GM21825 (cell line): Measurements from ENCODE around the gene PARP8.
"Not testable (repeated sequence)": the region's sequence is repeated elsewhere in the genome, so short reads cannot be mapped to it uniquely, and the experiment has no call there.

Source experiments
- ATAC-seq: cut with Tn5 transposase; IDR thresholded peaks from one replicate; pipeline ENCODE4 v1.9.1; 2021; ENCODE audit warnings: mild to moderate bottlenecking, moderate library complexity; ENCODE audit not compliant: unreplicated experiment

The PARP8 gene

DNA sequence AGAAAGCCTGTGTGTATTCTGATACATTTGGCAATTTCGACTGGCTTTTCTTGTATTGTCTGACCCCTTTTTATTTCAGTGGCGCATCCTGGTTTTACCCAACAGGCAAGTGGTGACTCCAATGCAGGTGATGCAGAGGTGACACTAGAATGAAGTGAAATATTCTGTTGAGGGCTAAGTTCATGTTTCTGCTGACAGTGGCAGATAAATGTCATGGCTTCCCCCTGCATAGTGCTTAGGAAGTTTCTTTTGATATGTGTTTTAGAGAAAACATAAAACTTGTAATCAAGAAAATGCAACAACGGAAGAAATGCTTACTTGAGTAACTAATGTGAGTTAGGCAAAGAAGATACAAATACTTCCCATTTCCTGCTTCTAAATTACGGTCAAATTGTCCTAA lies 13.1 kb downstream of the PARP8 start:
- not testable (repeated sequence) for ATAC-seq

DNA sequence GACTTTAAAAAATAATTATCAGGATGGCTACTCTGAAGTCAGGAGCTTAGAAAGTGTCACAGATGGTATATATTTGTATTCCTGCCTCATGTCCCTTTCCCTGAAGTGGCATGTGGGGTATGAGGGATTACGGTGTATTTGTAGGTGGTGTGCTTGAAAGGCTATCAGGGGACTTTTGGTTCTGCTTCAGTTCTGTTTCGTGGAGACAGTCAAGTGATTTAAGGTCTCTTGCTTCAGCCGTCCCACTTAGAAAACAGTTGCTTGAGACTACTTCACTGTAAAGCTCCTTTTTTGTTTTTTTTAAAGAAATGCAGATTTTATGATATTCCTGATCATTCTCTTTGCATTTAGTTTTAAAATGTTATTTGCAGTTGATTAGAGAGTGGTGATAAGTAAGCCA lies 18.3 kb downstream of the PARP8 start:
- ATAC-seq = no peak

DNA sequence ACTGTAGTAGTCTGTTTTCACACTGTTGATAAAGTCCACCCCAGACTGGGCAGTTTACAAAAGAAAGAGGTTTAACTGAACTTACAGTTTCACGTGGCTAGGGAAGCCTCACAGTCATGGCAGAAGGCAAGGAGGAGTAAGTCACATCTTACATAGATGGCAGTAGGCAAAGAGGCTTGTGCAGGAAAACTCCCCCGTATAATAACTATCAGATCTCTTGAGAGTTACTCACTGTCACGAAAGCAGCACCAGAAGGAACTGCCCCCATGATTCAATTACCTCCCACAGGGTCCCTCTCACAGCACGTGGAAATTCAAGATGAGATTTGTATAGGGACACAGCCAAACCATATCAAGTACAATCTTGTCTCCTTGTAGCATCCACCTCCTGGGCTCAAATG lies 21.1 kb downstream of the PARP8 start:
- ATAC-seq = no peak

DNA sequence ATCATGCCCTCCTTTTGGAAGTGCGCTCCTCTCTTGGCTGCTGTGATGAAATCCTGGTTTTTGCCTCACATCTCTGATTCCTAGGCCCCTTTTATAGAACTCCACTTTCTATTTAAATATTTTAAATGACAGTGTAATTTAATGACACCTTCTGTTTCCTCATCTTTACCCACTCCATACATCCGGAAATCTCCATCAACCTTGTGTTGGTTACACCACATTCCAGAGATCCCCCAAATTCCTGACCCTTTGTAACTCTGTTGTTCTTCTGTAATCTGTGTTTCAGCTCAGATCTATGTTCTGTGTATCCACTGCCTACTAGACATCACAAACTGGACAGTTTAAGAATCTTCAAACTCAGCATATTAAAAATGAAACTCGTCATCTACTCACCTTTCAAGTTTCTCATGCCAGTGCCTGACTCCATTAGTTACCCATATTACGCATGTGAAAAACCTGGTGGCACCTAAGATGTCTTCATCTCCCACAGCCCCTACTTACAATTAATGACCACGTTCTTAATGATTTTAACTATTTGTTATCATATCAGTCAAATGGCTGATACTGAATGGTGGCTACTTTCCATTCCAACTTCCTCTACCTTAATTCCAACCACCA lies 25.1 kb downstream of the PARP8 start:
- no peak for ATAC-seq

DNA sequence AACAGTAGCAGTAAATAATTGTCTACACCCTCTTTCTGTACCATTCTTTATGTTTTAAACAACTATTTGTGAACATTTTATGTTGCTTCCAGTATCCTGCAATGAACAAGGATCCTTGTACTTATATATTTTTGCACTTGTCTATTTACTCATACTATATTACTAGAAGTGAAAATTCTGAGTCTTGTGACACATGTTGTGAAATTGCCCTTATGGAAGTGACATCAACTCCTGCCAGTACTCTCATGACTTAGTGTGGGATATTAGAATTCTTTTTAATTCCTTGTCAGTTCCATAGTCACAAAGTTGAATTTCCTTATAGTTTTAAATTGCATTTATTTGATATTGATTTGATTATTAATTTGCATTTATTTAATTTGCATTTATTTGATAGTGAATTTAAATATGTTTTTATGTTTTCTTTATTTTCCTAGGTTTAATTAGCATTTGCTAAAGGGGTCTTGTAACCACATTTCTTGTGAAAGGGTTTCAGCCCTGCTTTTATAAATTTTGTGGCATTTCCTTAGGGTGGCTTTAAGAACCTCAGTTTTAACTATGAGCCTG lies 27.7 kb downstream of the PARP8 start:
- ATAC-seq = no peak

DNA sequence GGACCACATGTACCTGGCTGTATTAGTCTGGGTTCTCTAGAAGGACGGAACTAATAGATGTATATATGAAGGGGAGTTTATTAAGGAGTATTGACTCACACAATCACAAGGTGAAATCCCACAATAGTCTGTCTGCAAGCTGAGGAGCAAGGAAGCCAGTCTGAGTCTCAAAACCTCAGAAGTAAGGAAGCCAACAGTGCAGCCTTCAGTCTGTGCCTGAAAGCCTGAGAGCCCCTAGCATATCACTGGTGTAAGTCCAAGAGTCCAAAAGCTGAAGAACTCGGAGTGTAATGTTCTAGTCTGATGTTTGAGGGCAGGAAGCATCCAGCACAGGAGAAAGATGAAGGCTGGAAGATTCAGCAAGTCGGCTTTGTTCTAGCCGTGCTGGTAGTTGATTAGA lies 28.2 kb downstream of the PARP8 start:
- ATAC-seq = not testable (repeated sequence)

DNA sequence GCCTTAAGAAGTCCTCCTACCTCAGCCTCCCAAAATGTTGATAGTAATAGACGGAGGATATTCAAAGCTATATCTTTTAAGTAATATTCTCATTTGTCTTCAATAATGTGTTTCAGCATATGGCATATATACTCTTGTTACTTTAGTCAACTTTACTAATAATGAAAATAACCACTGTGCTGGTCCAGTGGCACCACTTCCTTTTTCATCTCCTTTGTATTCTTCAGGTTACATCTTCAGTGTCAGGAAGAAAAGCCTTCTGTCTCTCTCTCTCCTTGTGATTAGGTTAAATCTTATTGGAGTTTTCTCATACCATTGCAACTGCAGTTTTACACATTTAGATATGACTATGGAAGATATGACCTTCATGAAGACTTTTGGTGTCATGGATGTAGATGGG lies 31.3 kb downstream of the PARP8 start:
- ATAC-seq = peak; percentile 70

DNA sequence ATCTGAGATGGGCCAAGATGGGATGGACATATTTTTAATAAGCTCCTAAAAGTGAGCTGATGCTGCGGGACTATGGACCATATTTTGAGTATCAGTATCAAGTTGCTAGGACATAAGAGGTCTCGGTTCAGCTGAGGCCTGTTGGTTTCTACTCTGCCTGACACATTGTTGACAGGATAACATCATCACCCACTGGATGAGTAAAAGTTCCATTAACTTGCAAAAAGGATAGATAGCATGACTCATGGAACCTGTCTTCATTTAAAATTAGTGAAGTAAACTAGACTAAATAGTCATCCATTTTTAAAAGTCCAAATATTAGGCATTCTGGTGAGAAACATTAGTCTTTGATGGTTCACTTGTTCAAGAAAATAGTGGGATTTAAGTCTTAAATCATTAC lies 33.3 kb downstream of the PARP8 start:
- ATAC-seq = no peak

DNA sequence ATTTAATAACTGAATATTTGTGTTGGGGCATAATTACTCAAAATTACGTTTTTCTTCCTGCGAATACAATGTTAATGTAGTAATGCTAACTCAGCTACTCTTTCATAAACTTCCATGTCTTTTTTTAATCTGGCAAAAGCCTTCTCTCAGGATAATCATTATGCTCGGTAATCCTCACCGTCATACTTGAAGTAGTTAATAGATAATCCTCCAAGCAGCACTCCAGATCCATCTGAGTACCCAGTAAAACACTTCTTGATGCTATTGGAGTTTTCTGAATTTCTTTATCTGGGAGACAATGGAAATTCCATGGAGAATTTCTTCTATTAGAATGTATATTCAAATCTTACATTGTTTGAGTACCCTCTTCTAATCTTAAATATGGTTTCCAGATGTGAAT lies 34.3 kb downstream of the PARP8 start:
- ATAC-seq = no peak

DNA sequence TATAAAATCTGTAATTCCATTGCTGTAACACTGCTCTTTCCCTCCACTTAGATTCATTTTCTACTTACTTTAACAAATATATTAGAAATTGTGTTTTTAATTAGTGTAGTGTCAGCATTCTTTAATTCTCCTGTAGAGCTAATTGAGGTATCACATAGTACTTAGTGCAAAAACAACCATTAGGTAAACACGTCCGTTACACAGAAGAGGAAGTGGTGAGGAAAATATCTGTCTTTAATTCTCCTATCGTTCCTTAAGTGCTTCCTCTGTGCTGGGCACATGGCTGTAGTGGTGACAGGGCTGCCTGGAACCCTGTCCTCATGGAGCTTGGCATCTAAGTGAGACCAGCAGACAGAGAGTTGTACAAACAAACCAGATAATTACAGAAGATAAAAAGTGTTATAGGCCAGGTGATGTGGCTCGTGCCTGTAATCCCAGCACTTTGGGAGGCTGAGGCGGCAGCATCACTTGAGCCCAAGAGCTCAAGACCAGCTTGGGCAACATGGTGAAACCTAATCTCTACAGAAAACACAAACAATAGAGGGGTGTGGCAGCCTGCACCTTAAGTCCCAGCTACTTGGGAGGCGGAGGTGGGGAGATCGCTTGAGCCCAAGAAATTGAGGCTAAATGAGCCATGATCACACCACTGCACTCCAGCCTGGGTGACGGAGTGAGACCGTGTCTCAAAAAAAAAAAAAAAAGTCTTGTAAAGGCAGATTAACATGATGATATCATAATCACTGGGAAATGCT lies 36.4 kb downstream of the PARP8 start:
- no peak for ATAC-seq

DNA sequence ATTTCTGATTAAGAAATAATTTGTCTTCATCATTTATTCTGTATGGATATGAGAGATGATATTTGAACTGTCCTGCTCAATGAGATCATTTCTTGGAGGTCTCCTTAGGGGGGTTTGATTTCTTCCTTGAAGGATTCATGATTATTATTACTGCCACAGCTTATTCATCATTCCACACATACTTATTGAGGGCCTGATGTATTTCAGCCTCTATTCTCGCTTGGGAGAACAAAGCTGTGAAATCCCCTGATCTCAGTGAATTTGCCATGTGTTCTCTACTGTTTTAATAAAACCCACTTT lies 36.9 kb downstream of the PARP8 start:
- ATAC-seq = no peak

DNA sequence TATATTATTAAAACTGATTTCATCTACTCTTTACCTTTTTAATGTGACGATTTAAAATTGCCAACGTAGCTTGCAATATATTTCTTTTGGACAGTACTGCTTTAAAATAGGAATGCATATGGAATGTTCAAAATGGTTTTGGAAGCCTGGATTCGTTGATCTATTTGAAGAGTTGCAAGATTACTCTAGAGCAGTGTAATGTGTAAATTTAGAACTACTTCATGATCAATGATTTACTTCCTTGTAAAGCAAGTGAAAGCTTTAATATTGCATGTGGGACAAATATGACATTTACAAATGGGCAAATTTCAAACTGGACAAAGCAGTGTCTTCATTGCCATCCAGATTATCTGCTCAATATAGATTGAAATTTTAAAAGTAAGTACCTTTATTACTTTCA lies 38.3 kb downstream of the PARP8 start:
- ATAC-seq = no peak

DNA sequence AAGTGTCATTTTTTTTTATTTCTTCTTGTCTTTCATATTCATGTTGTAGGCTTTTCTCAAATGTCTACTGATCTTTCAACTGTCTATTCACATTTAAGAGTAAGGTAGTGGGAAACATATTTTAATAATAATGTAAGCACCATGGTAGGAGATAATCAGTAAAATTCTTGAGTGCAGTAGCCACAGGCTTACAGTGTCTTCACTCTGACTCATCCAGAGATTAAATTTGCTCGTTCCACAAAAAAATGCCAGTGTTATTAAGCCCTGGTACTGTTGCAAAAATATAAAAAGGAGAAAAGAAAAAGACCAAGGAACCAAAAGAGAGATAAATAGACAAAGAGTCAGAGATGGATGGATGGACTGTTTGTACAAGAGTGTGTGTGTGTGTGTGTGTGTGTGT lies 43.0 kb downstream of the PARP8 start:
- no peak for ATAC-seq

DNA sequence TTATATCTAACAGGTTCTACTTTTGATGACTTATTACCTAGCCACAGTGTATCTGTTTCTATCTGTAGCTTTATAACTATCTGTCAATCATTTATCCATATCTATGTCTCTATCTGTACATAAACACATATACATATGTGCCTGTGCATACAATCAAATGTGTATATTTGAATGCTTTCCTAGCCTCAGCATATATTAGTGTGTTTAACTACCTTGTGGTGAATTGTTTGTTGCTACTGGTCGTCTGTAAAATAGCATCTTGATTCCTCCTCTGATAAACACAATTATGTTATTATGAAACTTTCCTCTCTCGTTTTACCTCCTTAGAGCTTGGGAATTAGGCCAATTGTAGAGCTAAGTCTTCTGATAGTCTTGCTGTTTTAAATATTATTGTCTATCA lies 44.4 kb downstream of the PARP8 start:
- peak; percentile 19 for ATAC-seq

DNA sequence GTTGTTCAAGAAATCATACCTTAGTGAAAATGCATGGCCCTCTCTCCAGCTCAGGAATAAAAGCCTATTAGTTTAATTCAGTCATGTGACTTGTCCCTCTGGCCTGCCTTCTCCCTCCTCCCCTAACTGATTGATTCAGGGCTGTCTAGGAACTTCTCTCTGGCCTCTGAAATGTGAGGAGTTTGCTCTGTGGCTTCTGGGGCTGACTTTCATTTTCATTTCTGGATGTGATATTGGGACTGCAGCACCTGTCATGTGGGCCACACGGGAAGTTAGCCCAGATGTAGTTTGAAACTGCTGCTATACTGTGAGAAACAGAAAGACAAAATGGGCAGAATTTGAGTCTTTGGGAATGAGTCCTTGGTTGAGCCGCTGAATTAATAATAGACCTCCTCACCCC lies 44.8 kb downstream of the PARP8 start:
- peak; percentile 96 for ATAC-seq

DNA sequence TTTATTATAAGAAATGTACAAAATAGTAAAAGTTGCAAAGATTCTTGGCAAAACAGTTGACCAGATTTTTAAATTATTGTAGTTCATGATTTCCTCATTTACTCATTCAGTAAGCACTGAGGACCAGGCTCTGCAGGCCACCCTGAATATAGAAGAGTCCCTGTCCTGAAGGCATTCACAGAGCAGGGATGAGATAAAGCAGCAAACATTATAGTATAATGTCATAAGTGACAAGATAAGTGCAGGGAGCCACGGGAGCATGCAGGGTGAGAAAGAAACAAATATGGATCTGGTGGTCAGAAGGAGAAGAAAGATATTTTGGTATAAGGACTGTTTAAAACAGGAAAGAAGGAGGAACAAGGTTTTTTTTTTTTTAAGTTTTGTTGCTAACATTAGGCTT lies 46.0 kb downstream of the PARP8 start:
- no peak for ATAC-seq

DNA sequence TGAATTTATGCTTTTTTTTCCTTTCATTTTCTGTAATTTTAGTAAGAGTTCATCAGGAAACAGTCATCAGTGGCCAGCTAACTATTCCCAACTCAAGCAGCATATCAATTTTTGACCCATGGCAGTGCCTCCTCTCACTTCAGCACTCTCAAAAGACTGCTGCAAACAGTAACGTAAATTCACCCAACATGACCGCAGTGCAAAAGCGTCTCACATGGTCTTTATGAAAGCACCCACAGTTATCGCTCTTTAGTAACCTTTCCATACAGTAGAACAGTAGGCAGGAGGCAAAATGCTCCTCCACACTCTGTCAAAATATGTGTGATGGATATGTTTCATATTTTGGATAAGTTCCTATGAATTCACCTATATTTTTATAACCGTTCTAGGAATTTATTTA lies 48.6 kb downstream of the PARP8 start:
- ATAC-seq = no peak

DNA sequence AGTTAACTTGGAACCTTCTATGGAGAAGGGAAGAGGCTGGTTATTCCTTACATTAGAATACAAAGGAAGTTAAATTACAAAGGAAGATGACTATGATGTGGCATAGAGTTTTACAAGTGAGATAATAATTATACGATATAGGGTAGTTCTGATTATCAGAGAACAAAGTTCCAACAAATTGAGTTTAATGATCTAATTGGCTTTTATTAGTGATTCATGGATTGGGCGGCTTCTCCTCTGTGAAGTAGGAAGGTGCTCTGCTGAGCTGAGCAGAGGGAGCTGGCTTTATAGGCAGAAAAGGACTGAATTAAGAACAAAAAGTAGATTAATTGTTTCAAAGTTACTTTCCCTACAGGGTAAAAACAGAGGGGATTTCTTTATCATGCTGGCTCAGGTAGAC lies 49.7 kb downstream of the PARP8 start:
- no peak for ATAC-seq

DNA sequence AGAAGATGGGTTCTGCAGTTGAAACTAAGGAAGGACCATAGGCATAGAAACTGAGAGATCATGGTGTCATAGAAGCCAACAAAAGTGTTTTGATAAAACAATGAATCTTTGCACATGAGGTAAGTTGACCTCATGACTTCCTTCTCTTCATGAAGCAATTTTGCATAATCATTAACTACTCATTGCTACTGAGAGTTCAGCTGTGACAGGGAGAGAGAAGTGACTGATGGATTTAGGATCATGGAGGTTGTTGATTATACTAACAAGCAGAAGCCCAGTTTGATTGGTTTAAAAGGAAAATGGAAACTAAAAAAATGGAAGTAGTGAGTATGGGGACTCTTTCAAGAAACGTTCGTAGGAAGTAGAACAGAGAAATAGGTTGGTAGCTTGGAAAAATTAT lies 51.2 kb downstream of the PARP8 start:
- peak; percentile 67 for ATAC-seq

DNA sequence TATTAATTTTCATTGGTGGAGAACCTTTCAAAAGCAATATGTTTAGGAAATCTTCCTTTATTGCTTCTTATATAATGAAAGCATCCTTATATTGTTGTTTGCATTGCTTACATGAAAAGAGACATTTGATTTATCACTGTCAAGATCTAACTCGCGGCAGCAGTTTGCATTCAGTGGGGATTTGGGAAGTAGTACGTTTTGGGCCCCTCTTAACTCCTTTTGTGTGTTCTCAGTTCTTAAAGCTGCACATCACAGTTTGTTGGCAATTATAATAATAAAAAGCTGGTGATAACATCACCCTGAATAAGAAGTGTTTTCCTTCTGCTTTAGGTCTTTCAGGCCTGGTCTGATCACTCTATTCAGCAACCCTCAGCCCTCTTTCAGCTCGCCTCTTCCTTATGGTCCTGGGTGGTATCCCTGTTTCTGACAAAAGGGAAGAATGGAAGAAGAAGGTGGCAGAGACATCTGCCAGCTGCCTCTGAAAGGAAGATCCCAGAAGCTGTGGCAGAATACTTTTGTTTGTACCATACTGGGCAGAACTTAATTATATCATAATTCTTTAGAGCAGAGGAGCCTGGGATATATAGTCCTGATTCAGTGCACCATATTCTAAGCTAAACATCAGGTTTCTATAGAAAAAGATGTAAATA lies 53.7 kb downstream of the PARP8 start:
- no peak for ATAC-seq

DNA sequence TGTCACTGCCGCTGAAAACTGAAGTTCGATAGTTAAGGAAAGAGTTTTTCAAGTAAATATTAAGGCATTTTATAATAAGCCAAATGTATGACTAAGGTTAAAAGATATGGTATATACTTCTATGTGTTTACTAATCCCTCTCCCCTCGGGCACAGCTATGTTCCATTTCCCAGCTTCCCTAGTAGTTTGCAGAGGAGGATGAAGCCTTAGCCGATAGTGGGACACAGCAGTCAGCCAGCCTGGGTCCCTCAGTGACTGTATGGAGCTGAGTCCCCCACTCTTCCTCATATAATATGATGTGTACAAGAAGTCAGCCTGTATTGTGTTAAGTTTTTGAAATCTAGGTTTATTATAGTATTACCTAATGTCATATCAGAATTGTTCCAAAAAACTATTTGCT lies 55.8 kb downstream of the PARP8 start:
- ATAC-seq = no peak

DNA sequence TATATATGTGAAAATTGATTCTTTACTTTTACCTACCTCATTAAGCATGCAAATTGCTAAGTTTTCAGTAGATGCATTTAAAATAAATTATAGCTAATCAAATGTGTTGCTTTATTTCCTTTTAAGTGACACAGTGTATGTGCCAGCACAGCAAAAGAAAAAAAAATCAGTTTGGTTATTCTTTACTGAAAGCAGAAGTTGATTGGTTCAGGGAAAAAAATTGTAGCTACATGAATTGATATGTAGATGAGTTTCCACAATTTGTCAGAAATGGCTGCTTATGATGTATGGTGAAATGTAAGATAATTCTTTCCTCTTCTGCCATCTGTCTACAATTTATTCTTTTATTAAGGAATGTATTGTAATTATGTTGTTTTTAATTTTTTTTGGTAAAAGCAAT lies 57.8 kb downstream of the PARP8 start:
- no peak for ATAC-seq
